NCI-H1048 (cell line): ENCODE measurements around the gene RHOF.
A peak's percentile ranks its signal among the peaks of the same experiment; 100 is the strongest.

Experiments
- DNase-seq: peaks from one replicate; lab custom pipeline; 2025; lab: John Stamatoyannopoulos, UW

The RHOF gene

DNA sequence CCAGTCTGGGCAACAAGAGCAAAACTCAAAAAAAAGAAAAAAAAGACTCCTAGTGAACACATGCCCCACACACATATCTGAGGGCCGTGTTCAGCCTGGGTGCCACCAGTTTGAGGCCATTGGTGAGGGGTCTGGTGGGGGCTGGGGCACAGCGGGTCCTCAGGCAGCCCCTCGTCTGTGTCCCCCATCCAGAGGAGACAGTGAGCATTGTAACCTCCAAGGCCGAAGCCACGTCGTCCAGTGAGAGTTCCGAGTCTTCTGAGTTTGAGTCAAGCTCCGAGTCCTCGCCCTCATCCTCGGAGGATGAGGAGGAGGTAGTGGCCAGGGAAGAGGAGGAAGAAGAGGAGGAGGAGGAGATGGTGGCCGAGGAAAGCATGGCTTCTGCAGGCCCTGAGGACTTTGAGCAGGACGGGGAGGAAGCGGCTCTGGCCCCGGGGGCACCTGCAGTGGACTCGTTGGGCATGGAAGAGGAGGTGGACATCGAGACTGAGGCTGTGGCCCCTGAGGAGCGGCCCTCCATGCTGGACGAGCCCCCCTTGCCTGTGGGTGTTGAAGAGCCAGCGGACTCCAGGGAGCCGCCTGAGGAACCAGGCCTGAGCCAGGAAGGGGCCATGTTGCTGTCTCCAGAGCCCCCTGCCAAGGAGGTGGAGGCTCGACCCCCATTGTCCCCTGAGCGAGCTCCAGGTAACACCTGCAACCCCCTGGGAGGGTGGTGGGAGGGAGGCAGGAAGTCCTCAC, 25.9 kb upstream of the RHOF start:
- no peak for DNase-seq

DNA sequence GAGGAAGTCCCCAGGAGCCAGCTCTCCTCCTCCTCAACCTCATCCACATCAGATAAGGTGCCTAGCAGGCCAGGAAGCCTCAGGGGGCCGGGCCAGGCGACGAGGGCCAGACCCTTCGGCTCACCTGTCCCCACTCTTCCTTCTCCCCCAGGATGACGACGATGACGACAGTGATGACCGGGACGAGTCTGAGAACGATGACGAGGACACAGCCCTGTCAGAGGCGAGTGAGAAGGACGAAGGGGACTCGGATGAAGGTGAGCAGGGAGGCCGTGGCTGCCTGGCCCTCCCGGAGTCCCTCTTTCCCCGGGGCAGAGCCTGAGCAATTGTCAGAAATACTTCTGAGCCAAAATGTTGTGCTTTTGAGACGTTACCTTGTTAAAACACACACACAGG, 24.2 kb upstream of the RHOF start:
- DNase-seq, result no peak

DNA sequence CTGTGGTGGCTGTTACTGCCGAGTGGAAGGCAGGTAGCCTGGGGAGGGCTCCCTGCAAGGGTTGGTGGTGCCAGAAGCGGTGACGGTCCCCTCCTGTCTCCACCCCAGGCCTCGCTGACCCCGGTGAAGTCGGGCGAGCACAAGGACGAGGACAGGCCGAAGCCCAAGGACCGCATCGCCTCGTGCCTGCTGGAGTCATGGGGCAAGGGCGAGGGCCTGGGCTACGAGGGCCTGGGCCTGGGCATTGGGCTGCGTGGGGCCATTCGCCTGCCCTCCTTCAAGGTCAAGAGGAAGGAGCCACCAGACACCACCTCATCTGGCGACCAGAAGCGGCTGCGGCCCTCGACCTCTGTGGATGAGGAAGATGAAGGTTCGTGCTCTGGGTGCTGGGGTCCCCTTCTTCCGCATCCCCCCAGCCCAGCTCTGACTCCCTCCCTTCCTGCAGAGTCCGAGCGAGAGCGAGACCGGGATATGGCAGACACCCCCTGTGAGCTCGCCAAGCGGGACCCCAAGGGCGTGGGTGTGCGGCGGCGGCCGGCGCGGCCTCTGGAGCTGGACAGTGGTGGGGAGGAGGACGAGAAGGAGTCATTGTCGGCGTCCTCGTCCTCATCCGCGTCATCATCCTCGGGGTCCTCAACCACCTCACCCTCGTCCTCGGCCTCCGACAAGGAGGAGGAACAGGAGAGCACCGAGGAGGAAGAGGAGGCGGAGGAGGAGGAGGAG, 23.6 kb upstream of the RHOF start:
- DNase-seq, result no peak

DNA sequence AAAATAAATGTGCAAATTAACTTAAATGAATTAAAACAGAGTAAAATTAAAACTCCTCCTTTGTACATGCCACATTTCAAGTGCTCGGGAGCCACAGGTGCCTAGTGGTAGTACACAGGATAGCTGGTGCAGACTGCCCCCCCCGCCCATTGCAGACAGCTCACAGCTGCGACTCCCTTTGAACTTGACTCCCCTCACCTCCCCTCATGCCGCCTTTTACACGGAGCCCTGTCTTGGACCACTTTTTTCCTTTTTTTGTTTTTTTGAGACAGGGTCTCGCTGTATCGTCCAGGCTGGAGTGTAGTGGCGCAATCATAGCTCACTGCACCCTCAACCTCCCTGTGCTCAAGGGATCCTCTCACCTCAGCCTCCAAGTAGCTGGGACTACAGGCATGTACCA, 21.8 kb upstream of the RHOF start:
- no peak for DNase-seq

DNA sequence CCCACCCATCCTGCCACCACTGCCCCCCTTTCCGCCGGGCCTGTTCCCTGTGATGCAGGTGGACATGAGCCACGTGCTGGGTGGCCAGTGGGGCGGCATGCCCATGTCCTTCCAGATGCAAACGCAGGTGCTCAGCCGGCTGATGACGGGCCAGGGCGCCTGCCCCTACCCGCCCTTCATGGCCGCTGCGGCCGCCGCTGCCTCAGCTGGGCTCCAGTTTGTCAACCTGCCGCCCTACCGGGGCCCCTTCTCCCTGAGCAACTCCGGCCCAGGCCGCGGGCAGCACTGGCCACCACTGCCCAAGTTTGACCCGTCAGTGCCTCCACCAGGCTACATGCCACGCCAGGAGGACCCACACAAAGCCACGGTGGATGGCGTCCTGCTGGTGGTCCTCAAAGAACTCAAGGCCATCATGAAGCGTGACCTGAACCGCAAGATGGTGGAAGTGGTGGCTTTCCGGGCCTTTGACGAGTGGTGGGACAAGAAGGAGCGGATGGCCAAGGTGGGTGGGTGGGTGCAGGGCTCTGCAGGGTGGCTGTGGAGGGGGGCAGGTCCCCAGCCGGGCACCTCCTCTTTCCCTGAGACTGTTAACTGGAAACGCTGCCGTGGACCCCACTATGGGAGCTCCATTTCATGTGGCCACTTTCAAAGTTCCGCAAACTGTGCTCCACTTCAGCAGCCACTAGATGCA, 21.1 kb upstream of the RHOF start:
- no peak for DNase-seq

DNA sequence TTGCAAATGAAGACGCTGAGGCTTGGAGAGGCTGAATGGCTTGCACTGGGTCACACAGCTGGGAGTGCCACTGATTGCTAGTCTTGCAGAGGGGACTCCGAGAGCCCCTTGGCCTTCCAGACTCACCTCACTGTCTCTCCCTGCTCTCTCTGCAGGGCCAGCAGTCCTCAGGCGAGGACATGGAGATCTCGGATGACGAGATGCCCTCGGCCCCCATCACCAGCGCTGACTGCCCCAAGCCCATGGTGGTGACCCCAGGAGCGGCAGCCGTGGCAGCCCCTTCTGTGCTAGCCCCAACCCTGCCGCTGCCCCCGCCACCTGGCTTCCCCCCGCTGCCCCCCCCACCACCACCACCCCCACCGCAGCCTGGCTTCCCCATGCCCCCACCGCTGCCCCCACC, 20.5 kb upstream of the RHOF start:
- DNase-seq, result no peak

DNA sequence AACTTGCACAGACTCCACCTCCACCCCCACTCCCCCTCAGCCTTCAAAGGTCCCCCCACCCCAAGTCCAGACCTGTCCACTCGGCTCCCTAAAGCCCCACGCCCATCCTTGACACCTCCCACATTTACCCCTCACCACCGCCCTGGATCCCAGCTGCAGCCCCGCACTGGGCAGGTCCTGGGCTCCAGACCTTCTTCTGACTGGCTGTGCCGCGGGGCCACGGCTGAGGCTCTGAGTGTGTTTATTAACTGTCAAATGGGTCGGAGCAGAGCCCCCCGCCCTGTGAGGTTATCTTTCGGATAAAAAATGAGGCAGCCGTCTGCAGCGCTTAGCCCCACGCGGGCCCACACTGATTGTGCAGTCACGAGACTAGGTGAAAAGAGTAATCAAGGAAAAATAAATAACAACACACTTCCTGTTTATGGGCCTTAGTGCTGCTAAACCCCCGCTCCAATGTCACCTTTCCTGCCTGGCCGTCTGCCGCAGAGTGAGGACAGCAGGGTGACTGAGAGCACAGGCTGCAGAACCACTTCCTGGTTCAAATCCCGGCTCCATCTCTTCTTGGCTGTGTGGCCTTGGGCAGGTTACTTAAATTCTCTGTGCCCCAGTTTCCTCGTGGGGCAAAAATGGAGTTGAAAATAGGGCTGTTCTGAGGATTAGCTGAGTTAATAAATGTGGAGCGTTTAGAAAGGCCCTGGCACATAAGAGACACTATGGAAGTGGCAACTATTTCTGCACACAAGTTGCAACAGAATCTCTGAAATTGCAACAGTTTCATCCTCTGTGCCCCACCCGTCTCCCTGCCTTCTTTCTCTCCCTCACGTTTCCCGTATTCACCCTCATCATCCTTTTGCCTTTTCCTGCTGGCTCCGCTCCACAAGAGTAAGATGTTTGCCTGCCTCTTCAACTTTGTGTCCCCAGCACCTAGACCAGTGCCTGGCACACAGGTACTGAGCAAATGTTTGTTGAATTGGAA, 19.7 kb upstream of the RHOF start:
- DNase-seq, result no peak

DNA sequence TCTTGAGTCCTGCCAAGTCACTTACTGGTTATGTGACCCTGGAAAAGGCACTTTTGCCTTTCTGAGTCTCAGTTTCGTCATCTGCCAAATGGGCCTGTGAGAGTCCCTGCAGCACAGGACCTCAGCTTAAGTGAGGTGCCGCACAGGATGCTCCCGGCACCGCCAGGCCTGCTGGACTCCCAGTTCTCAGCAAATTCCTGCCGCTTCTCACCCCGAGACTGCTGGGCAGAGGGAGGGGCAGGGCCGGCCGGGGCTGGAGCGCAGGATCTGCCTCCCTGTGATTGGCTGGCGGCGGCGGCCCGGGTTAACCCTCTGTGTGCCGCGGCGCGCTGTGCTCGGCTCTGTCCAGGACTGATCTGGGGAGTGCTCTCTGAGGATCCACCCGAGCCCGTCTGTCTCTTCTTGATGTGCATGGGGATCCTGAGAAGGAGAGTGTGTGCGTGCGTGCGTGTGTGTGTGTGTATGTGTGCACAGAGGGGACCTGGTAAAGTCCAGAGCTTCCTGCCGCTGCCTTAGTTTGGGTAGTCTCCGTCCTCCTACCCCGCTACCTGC, 18.9 kb upstream of the RHOF start:
- no peak for DNase-seq

DNA sequence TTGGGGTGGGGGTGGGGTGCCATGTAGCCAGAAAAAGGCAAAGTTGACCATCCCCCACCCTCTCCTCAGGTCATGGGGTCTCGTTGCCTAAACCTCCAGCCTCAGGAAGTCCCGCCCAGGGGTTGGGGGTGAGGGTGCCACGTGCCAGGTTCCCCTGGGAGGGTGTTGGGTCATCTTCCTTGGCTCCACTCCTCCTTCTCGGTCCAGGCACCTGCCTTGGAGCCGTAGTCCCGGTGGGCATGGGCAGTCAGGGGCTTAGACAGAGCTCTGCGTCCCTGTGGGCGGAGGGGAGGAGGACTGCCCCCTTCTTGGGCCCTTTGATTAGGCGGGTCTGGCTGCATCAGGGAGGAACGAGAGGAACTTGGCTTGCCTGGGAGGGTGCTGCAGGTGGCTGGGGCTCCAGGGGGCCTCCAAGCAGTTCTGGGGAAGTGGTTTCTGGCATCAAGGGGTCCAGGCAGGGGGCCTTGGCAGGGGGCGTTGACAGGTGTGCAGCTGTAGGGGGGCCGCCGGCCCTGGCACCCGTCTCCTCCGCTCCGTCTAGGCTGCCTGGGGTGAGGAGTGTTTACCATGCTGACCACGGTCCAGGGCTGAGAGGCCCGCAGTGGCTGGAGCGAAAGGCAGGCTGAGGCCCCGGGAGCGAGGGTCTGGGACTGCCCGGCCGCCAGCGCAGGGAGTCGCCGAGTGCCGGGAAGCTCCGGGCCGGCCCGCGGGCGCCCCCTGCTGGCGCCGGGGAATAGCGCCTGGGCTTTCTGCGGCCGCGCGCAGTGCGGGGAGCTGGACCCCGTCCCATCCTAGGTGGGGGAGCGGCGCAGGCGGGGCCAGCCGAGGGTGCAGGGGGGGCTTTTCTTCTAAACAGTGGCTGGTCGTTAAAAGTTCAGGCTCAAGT, 18.2 kb upstream of the RHOF start:
- peak; percentile 49 for DNase-seq

DNA sequence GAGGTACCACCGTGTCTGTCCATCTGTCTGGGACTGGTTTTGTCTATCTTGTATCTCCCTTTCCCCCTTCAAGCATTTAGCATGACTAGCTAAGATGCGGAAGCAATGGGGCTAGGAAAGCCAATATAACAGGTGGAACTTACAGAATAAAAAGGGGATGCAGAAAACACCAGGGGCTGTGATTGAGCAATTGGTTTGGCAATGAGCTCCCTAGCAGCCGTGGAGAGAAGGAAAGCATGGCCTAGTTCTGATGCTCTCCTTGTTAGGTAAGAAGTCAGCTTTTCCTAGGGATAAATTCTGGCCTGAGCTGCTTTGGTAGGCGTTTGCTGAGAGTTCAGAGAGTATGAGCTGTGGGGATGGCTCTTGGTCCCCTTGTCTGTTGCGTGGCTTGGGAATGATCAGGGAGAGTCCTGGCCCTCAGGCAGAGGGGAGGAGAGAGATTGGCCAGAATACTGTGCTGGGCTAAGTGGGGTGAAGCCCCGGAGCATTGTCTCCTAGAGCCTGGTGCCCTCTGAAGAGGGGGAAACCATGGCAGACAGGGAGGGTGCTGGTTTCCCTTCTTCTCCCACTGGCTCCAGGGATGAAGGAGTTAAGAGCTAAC, 17.4 kb upstream of the RHOF start:
- DNase-seq, result no peak

DNA sequence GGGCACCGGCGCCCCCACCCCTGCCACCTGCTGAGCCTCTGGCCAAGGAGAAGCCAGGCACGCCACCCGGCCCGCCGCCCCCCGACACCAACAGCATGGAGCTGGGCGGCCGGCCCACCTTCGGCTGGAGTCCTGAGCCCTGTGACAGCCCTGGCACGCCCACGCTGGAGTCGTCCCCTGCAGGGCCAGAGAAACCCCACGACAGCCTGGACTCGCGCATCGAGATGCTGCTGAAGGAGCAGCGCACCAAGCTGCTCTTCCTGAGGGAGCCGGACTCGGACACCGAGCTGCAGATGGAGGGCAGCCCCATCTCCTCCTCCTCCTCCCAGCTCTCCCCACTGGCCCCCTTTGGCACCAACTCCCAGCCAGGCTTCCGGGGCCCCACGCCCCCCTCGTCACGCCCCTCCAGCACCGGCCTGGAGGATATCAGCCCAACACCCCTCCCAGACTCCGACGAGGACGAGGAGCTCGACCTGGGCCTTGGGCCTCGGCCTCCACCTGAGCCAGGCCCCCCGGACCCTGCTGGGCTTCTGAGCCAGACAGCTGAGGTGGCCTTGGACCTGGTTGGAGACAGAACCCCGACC, 16.8 kb upstream of the RHOF start:
- no peak for DNase-seq

DNA sequence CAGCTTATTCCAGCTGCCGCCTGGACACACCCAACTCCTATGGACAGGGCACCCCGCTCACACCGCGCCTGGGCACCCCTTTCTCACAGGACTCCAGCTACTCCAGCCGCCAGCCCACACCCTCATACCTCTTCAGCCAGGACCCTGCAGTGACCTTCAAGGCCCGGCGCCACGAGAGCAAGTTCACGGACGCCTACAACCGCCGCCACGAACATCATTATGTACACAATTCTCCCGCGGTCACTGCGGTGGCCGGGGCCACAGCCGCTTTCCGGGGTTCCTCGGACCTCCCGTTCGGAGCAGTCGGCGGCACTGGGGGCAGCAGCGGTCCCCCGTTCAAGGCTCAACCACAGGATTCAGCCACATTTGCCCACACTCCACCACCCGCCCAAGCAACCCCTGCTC, 16.2 kb upstream of the RHOF start:
- no peak for DNase-seq

DNA sequence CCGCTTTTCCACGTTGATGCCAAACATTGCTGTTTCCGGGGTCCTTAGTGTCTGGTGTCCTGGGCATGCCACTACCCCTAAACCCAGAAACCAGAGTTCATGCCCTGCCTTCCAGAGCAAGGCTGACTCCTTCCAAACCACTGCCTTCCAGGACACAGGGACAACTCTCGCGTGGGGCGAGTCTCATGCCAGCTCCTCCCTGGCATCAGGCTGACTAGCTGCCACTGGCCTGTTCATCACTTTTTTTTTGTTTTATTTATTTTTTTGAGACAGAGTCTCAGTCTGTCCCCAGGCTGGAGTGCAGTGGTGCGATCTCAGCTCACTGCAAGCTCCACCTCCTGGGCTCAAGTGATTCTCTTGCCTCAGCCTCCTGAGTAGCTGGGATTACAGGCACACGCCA, 15.1 kb upstream of the RHOF start:
- no peak for DNase-seq

DNA sequence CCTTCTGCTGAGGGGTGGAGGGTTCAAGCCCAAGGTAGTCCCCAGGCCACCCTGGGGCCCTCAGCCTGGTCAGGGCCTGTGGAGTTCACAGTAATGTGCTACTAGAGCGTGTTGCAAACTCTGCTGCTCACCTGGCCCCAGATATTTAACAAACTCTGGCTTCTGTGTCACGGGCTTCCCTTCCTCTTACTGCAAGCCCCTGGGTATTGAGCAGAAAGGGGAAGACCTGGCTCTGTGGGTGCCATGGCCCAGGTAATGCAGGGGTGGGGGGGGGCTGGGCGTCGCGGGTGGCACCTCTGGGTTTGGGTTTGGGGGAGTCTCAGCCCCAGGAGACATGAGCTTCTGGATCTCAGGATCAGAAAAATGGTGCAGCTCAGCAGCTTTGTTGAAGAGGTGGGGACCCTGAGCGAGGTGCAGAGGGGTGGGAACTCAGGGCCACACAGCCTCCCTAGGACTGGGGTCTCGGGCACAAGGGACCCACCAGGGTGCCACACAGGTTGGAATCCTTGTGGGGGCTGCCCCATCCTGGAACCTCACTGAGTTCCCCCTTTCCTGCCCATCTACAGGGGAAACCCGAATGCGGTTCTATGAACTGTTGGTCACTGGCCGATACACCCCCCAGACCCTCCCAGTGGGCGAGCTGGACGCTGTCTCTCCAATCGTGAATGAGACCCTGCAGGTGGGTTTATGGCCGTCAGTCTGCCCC, 14.3 kb upstream of the RHOF start:
- DNase-seq, result no peak

DNA sequence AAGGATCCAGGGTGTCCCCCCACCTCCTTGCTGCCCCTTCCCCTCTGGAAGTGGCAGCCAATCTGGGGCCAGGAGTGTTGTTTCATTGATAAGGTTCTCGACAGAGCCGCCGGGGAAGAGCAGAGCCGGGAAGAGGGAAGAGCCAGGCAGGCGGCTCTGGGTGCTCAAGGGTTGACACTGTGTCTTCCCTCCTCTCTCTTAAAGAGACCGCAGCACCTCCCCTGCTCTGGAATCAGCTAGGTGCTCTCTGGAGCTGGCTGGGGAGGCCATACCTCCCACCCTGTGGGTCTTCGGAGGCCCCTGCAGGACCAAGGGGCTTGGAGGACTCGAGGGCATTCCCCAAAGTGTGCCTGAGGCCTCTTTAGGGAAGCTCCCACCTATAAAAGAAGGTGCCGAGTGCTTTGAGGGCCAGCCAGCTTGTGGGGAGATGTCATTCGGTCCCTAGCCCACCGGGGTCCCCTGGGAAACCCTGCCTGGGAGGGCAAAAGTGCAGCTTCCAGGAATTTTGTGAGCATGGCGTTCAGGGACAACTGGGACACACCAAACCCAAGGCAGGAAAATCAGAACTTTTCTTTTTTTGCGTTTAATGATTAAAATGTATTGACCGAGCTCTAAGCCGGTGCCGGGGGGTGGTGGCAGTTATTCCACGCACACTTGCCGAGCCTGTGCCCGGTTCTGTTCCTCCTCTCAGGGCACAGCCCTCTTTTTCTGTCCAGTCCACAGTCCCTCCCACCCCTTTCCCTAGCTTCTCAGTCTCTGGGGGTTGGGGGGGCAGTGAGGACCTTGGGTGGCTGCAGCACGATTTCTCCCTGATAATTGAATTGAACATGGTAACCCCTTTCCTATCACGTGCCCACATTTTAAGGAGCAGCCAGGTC, 13.3 kb upstream of the RHOF start:
- no peak for DNase-seq

DNA sequence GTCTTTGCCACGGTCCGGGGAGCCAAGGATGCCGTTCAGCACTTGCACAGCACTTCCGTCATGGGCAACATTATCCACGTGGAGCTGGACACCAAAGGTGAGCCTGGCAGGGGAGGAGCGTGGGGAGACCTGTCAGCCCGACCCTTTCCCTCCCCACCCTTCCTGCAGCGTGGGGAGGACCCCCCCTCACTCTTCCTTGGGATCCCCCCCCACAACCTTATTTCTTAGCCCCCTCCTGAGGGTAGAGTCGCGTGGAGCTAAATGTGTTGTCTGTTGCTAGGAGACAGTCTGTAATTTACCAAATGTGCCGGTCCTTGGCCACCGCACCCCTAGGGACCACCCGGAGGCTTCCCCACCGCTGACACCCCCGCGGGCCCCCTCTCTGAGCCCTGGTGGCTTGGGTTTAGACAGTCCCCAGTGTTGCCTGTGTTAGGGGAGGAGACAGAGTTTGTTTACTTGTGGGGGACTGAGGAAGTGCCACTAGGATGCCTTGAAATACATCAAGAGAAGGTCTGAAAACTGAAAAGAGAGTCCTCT, 12.6 kb upstream of the RHOF start:
- DNase-seq, result no peak

DNA sequence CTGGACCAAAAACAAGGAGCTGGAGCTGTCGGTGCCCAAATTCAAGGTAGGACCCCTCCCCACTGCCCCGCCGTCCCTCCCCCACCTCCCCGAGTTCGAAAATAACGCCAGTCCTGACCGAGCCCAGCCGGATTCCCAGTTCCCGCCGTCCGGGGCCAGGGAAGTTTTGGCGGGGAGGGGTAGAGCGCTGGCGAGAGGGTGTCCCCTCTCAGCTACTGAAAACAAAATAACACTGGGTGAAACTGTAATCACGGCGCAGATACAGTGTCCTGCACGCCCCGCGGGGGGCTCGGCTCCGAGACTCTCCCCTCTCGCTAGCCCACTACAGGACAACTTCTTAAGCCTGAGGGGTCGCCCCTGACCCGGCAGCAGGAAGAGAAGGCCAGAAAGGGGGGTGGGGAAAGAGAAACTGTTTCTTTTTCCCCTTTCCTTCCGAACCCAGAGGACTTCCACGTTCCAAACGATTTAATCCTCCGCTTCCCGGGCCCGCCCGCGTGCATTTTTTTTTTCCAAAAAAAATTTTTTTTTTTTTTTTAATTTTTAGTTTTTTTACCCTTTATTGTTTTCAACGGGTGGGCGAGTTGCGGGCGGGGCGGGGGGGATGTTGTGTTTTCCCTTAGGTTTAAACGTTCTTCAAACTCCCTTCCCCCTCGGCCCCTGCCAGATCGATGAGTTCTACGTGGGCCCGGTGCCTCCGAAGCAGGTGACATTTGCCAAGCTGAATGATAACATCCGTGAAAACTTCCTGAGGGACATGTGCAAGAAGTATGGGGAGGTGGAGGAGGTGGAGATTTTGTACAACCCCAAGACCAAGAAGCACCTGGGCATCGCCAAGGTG, 11.9 kb upstream of the RHOF start:
- DNase-seq, result no peak
